NCI-H1694 (cell line): ENCODE data around the gene ATP6V1B1.

Experiments used
- DNase-seq: peaks from one replicate; lab custom pipeline; 2025; lab: John Stamatoyannopoulos, UW

Gene ATP6V1B1

DNA sequence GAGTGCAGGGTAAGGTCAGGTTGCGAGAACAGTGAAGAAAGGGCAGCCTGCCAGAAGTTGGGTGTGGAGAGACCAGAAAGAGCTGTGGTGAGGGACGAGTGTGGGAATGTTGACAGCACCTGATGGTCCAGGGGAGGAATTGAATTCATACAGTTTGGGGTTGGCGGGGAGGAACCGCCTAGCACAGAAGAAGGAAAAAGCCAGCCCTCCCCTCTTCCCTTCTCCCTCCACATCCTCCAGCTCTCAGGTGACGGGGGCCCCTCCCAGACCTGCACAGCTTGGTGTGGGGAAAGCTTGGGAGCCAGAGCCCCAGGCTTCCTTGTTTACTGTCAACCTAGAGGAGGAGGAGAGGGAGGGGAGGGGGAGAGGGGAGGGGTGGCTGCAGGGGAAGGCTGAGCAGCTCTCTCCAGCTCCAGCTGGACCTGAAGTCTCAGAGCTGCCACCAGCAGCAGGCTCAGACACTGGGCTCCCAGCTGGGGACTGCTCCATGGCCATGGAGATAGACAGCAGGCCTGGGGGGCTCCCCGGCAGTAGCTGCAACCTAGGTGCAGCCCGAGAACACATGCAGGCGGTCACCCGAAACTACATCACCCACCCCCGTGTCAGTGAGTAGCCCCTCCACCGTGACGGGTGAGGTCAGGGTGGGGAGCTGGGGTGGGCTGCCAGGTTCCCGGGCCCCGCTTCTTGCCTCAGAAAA, at the start of gene ATP6V1B1:
ATP6V1B1 (plus strand) TSS at position 433 of the 697 bp plus-strand sequence; CDS start at position 488, 55 bp downstream.
- no peak for DNase-seq

DNA sequence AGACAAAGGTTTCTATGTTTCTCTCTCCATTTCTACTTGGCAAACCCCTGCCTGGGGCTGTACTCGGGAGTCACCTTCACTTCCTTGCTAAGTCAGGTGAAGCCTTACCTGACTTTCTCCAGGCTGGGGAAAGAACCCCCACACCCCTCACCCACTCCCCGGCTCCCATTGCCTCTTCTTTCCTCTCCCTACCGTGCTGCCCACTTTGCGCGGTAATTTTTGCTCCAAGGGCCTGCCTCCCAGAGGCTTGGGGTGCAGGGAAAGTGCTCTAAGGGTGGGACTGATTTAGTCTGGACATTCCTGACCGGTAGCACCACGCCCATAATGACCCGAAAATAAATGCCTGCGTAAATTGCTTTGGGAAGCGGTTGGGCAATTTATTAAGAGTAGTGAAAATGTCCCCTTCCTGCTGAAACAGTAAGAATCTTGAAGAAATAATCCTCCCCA, 49.1 kb upstream of the ATP6V1B1 start:
- DNase-seq, result no peak

DNA sequence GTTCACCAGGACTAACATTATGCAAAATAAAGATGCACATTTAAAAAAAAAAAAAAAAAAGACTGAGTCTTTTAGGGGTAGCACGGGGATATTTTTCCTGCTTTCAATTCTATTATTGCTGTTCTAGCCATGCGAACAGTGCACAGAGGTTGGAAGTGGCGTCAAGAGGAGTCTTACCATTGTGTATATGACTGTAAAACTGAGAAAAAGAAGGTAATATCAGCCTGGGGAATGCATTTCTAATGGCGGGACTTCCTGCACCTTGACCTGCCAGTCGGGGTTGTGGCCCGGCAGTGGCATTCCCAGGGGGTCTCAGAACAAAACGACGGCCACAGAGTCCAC, 48.5 kb upstream of the ATP6V1B1 start:
- DNase-seq, result no peak

DNA sequence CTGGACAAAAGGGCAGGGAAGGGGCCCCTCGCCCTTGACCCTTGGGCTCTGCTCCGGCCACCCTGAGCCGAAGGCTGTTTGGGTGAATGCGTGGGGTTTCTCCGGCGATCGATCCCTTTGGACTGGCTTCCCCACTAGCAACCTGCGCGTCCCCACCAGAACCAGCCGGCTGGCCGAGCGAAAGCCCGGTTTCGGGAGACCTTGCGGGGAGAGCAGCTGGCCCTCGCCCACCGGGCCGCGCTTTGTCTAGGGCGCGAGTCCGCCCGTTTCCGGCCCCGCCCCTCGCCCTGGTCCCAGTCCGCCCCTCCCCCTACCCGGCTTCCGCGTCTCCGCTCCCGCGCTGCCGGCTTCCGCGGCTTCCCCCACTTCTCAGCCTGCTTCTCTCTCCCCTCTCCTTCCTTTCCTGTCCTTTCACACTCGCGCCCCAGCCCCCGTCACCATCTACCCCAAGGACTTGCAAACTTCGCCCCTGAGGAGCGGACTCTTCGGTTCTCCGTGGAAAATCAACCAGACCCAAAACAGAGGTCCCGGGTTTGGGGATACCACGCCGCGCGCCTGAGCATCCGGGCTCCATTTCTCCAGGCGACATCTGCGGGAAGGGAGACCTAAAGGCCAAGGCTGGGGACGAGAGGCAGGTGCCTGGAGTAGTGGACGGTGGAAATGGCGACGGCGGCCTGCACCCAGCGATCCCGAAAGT, 48.0 kb upstream of the ATP6V1B1 start:
- no peak for DNase-seq

DNA sequence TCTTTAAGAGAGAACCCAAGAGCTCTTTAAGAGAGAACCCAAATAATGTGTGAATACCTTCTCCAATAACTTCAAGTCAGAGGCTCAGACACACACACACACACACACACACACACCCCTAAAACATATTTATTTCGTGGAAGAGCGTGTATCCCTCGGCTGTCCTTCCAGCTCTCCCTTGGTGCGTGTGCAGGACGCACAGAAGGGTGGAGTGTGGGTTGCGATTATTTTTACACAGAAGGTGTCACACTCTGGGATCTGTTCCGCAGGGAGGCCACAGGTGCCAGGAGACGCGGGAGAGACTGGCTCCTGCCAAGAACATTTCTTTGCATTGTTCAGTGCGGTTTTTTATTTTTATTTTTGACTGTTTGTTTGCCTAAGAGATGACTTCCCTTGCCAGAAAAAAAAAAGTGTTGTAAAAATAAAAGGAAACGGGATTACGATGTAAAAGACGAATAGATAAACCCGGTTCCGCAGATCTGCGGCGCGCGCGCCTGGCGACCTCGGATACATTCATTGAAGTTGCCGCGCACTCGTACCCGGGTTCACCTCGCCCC, 47.3 kb upstream of the ATP6V1B1 start:
- no peak for DNase-seq

DNA sequence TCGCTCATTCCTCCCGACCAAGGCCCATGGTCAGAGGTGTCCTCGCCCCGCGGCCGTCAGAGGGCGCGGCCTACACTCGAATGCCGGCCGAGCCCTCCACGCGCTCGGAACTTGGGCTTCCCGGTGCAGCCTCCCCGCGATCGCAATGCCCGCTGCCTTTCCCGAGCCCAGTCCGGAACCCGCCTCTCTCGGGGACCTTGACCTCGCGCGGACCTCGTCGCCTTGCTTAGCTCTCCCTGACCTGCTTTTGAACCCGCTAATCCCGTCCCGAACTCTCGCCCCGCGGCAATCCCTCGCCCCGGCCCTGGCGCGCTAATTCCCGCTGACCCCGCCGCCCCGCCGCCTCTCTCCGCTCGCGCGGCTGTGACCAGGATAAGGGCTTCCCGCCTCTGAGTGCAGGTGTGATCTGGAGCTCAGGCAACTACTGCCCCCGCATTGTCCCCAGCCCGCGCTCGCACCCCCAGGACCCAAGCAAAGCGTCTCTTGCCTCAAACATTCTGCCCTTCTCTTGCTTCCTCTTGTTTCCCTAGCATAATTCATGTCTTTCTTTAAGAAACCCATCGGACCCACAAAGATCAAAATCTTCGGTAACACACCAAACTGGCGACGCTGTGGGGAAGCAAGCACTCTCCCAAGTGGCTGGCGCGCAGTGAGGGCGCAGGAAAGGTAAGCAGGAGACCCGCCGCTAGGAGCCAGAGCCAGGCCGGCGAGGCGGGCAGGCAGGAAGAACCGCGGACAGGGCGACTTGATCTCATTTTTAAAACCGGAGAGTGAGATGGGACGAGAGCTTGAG, 46.6 kb upstream of the ATP6V1B1 start:
- no peak for DNase-seq

DNA sequence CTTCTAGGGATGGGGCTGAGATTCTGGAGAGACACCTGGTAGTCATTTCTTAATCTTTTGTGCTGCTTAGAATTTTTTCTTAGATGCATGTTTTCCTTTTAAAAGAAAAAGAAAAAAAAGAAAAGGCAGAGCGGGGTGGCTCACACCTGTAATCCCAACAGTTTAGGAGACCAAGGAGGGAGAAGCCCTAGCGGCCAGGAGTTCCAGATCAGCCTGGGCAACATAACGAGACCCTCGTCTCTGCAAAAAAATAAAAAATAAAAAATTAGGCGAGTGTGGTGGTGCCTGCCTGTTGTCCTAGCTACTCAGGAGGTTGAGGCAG, 46.0 kb upstream of the ATP6V1B1 start:
- DNase-seq, result no peak

DNA sequence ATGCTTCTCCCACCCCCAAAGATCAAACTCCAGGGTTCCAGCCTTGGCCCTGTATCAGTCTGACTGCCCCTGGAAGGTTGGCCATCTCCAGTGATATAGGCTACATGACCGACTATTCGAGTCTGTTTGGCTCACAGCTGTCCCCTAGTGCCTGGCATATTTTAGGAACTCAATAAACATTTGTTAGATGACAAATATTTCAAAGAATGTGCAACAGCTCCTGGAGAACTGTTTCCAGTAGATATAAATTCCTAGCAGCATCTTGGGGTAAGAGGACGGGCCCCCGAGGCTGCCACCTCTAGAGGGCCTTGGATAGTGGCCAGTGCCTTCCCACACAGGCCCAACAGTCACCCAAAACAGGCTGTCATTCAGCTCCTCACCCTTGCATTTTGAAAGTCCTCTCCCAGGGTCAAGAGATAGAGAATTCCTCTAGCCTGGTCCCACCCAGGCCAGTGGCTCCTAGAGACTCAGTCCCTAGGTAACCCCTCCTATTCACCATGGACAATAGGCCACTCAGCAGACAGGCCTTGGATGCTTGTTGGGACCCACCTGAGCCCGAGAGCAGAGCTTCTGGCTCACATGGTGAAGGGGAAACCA, 45.1 kb upstream of the ATP6V1B1 start:
- DNase-seq, result no peak

DNA sequence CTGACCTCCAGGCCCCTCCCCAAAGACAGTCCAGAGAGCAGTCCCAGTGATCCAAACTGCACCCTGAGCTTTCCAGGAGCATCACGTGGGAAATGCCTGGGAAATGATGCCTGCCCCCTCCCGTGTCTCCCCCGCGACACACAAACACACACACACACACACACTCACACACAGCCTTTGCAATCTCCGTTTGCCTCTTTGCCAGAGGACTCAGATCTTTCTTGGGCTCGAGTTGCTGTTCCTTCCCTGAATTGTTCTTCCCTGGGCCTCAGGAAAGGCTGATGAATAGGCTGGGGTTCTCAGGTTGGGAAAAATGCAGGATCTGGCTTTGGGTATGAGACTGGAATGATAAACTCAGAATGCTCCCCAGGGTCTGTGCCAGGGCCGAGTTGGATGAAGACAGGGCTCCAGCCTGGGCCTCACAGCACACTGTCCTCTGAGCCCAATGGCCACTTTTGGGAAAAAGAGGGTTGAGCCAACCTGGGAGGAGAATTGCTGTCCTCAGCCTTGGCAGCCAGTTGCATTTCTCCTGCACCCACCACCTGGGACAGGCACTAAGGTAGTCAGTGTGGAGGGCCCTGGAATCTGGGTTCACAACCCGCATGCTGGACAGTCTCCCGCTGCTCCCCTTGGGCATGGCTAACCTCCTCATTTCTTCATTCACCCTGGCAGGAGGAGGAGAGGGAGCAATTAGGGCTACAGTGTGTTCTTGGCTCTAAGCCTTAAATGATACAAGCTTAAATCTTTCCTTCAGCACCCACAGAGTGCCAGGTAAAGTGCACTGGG, 43.9 kb upstream of the ATP6V1B1 start:
- no peak for DNase-seq

DNA sequence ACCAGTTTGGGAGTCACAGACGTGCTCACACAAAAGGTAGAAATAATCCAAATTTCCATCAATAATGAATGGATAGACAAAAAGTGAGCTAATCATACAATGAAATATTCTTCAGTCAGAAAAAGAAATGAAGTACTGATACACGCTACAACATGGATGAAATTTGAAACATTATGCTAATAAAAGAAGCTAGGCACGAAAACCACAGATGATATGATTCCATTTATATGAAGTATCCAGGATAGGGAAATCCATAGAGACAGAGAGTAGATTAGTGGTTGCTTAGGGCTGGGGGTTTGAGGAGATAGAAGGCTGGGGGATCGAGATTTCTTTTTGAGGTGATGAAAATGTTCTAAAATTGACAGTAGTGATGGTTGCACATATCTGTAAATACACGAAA, 43.0 kb upstream of the ATP6V1B1 start:
- no peak for DNase-seq

DNA sequence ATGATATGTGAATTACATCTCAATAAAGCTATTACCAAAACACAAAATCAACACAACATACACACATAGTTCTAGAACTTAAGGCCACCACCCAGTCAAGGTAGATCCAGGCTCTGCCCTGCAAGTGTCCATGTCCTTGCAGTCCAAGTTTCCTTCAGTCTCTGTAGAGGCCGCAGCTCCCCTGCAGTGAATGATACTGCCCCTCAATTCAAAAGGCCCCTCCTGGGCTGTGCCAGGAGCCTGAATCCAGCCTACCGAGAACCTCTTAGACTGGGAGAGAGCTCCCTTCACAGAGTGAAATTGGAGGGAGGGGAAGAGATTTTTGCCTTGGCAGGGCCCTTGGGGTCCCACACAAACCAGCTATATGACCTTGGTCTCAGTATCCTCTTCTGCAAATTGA, 42.5 kb upstream of the ATP6V1B1 start:
- DNase-seq, result no peak

DNA sequence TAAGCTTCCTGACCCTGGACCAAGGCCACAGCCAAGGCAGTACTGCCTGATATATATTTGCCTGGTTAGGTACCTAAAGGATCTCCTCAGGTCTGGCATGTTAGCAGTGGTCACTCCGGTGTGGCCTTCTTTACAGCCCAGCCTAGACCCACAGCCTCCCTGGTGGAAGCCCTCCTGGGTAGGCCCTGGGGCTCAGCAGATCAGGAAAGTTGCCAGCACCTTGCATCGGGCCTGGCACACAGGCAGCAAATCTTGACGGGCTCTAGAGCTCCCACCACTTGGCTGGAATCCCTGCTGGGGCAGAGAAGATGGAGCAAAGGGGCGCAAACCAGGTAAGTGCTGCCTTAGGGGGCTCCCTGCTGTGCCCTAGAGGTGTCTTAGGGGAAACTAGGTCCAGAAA, 40.9 kb upstream of the ATP6V1B1 start:
- DNase-seq, result no peak

DNA sequence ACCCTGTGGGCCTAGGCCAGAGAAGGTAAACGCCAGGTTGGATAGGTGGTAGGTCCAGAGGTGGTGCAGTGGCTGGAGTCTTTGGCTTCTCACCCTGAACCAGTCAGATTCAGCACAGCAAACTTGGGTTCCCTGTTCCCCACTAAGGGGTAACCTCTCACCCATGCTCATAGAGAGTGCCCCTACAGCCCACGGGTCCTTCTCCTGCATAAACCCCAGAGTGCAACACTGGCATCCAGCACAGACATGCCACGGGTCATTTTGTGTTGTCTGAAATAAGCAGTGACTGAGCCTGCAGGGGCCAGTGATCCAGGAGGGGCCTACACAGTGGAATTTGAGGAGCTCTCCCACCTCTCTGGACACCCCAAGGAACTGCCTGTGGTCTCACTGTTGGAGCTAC, 40.5 kb upstream of the ATP6V1B1 start:
- no peak for DNase-seq

DNA sequence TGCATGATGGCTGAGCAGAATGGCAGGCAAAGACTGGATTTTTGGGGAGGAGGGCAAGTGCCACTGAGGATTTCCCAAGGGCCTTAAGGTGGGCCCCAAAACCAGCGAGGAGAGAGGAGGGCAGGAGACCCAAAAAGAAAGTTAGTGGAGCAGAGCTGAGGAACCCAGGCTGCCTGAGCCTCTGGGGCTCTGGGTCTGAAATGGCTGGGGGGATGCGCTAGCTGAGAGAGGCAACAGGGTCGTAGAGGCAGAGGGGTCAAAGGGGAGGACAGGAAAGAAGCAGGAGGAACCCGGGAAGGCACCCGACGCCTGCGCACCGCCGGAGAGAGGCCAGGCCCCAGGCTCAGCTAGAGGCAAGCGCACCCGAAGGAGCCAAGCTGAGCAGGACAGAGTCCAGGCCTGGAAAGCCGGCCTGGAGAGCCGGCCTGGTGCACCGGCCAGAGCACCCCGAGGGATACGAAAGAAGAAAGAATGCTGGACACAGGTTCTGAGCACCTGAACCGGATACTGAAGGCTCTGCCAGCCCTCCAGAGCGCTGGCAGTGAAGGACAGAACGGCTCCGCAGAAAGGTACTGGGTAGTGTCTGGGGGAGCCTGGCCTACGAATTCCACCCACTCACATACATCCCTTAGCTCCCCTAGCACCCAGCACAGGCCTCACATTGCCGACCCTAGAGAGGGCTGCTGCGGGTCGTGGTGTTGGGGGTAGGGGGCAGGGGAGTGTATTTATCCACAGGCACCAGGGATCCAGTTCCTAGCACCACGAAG, 39.5 kb upstream of the ATP6V1B1 start:
- no peak for DNase-seq

DNA sequence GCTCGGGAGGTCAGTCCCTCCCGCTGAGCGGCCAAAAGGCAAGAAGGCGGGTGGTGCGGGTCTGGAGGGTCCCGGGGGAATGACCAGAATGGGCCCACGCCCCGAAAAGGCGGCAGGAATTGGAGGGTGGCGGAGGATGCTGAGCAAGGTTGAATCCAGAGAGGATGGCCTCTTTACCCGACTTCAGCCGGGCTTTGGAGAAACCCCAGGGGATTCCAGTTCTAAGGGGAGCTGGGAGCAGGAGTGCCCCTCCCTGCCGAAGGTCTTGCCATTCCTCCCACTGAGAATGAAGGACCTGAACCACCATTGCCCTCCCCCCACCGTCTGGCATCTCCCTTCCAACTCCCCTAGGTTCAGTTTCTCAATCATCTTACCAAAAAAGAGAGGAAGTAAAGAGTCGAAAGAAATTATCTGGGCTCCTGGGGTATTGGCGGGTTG, 38.9 kb upstream of the ATP6V1B1 start:
- no peak for DNase-seq

DNA sequence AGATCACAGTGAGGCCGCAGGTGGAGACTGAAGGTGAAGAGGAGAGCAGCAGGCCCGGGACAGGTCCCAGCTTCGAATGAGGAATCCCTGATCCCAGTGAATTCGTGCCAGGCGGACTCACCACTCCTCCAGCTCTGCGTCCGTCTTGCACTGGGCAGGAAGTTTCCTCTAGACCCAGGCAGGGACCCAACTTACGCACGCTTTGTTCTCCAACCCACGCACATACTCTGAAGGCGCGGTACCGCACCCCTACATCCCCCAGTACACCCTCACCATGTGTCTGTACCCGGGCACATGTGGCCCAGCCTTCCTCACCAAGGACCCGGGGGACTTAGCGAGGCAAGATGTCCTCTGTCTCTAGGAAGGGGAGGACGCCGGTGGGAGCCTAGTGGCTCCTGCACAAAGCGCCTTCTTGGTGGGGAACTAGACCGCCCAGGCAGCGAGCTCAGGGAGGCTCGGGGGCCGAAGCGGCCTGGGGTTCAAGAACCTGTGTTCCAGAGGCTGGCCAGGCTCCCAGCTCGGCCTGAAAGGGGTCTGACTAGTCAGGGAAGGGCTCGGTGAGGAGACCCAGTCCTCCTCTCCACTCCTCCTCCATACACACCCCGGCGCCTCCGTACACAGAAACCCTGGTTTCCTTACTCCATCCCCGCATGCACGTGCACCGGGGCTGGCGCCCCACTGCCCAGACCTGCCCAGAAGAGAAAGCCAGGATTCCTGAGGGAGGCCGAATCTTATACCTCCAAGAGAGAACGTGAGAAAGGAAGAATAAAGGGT, 38.3 kb upstream of the ATP6V1B1 start:
- DNase-seq, result no peak

DNA sequence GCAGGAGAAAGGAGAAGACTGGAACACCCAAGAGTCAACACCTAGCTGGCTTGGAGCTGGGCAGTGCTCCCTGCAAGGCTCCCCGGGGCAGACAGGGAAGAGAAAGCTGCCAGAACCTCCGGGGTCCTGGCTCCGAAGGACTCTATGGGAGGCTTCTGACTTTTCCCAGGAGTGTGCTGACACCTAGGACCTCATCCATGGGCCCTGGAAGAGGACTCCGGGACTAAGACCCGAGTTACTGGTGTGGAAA, 37.8 kb upstream of the ATP6V1B1 start:
- no peak for DNase-seq

DNA sequence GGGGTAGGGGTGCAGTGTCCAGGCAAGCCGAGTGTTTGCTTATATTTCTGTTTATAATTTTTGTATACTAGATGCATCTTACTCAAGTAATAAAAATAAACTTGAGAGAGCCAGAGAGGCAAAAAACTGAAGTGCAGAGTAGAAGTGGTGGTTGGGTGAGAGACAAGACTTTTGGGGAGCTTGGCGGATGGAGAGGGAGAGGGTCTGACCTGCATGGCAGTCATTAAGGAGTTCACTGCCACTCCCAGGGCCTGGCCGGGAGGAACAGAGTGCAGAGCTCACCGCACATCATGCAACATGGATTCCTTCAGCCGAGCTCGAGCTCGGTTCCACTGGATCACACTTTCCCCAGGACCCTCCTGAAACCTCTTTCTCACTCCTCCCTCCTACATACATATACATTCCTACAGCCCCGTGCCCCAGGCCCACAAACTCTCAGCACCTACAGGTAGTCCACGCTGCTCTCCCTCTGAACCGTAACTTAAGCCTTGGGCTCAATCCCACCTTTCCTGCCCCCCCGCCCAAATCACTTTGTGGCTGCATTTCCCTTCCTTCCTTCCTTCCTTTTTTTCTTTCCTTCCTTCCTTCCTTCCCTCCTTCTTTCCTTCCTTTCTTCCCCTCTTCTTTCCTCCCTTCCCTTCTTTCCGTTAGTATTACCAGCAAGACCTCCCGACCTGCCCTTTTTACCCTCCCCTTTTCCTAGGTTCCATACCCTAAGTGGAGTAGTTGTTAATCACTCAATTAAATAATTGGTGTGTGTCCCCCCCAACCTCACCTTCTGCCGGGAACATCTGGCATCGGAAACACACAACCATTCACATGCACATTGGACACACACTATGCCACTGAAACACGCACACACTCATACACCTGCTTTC, 37.1 kb upstream of the ATP6V1B1 start:
- DNase-seq, result no peak
